Cortex of kidney (tissue), 1 donor: ENCODE measurements around the gene TRAF2.

Source experiments
- DNase-seq: peaks from one replicate; lab custom pipeline; 2025; lab: John Stamatoyannopoulos, UW

Gene TRAF2

GRCh38 chr9:136913701-136914438 lies 27.6 kb downstream of the TRAF2 start:
- no peak for DNase-seq

GRCh38 chr9:136915632-136916329 lies 29.5 kb downstream of the TRAF2 start:
- no peak for DNase-seq

GRCh38 chr9:136916330-136917184 lies 30.2 kb downstream of the TRAF2 start:
- no peak for DNase-seq

- no peak for DNase-seq
Measured at GRCh38 chr9:136917902-136918301, 31.6 kb downstream of the TRAF2 start.

- DNase-seq = no peak
Measured at GRCh38 chr9:136920069-136920468, 33.8 kb downstream of the TRAF2 start.

- DNase-seq = no peak
Measured at GRCh38 chr9:136920734-136921231, 34.5 kb downstream of the TRAF2 start.

GRCh38 chr9:136921307-136921706 lies 35.0 kb downstream of the TRAF2 start:
- DNase-seq = no peak

- DNase-seq = no peak
Measured at GRCh38 chr9:136921718-136922117, 35.4 kb downstream of the TRAF2 start.

- no peak for DNase-seq
Measured at GRCh38 chr9:136922540-136922939, 36.2 kb downstream of the TRAF2 start.

- DNase-seq = no peak
Measured at GRCh38 chr9:136923881-136924280, 37.6 kb downstream of the TRAF2 start.

- DNase-seq = no peak
Measured at GRCh38 chr9:136925414-136926153, 39.3 kb downstream of the TRAF2 start.

GRCh38 chr9:136926154-136926704 lies 39.9 kb downstream of the TRAF2 start:
- no peak for DNase-seq

GRCh38 chr9:136926749-136927148 lies 40.4 kb downstream of the TRAF2 start:
- DNase-seq = no peak

- DNase-seq = no peak
Measured at GRCh38 chr9:136927343-136928271, 41.3 kb downstream of the TRAF2 start.

- no peak for DNase-seq
Measured at GRCh38 chr9:136928591-136928990, 42.3 kb downstream of the TRAF2 start.

- DNase-seq = no peak
Measured at GRCh38 chr9:136930014-136930413, 43.7 kb downstream of the TRAF2 start.

- DNase-seq = no peak
Measured at GRCh38 chr9:136931611-136932130, 45.4 kb downstream of the TRAF2 start.

GRCh38 chr9:136934277-136934676 lies 48.0 kb downstream of the TRAF2 start:
- DNase-seq = no peak

- no peak for DNase-seq
Measured at GRCh38 chr9:136935651-136936050, 49.3 kb downstream of the TRAF2 start.

- no peak for DNase-seq
Measured at GRCh38 chr9:136936645-136937170, 50.4 kb downstream of the TRAF2 start.
